PC-3 (cell line): Measurements from ENCODE around the gene FAM9C. TPM values are rescaled to one million over a fixed set of nuclear protein-coding genes. Genes with fewer than 3 reads are reported as not detected.

Source experiments
- ATAC-seq: fragments of 200-7000 bp; cut with Tn5 transposase; 2 replicates; pipeline ENCODE4 v1.9.1; 2020; ENCODE audit warnings: mild to moderate bottlenecking, moderate library complexity
- BruUV-seq: library from RNA; stranded (reverse); fragments of 400-500 nt; replicated peaks from 2 replicates; lab custom pipeline; 2021; lab: Mats Ljungman, UMichigan
- CTCF ChIA-PET: fragments of 300-600 bp; sonication (Branson Sonifier 250); formaldehyde crosslinking; loops from one replicate; lab custom pipeline; 2022; ENCODE audit warnings: antibody characterized with exemption; lab: Charles Lee
- POLR2A ChIA-PET: fragments of 300-600 bp; sonication (Branson Sonifier 250); formaldehyde crosslinking; loops from one replicate; lab custom pipeline; 2022; ENCODE audit warnings: antibody characterized with exemption; ENCODE audit not compliant: unreplicated experiment; lab: Charles Lee
- DNase-seq: peaks from one replicate; pipeline ENCODE4 v3.0.0-alpha.2; 2015
- H2AFZ ChIP-seq: fragments of 300-600 bp; sonication (generic); 2 replicates; pipeline ENCODE4 v1.6.0; 2016; ENCODE audit warnings: antibody characterized with exemption, low read length
- H3F3A ChIP-seq: fragments of 300-600 bp; sonication (generic); one replicate; pipeline ENCODE4 v1.6.0; 2017; ENCODE audit warnings: antibody characterized with exemption, low read length, control low read depth, mild to moderate bottlenecking; ENCODE audit not compliant: unreplicated experiment
- H3K27ac ChIP-seq: fragments of 300-600 bp; sonication (generic); 2 replicates; pipeline ENCODE4 v1.5.1; 2016; ENCODE audit warnings: mild to moderate bottlenecking, low read length
- H3K27me3 ChIP-seq: fragments of 300-600 bp; sonication (generic); 2 replicates; pipeline ENCODE4 v1.6.1; 2016; ENCODE audit warnings: low read length, mixed read lengths
- H3K36me3 ChIP-seq: fragments of 300-600 bp; sonication (generic); 2 replicates; pipeline ENCODE4 v1.6.1; 2016; ENCODE audit warnings: low read depth, mixed run types, low read length, mixed read lengths
- H3K4me1 ChIP-seq: fragments of 300-600 bp; sonication (generic); 2 replicates; pipeline ENCODE4 v1.5.1; 2016; ENCODE audit warnings: low read length; ENCODE audit not compliant: insufficient read depth
- H3K4me2 ChIP-seq: fragments of 300-600 bp; sonication (generic); 2 replicates; pipeline ENCODE4 v1.6.0; 2016; ENCODE audit warnings: low read length
- H3K4me3 ChIP-seq: fragments of 300-600 bp; sonication (generic); 2 replicates; pipeline ENCODE4 v1.5.1; 2016; ENCODE audit warnings: mild to moderate bottlenecking, low read length, mixed read lengths
- H3K79me2 ChIP-seq: fragments of 300-600 bp; sonication (generic); 2 replicates; pipeline ENCODE4 v1.6.1; 2017; ENCODE audit warnings: low read length, mixed read lengths
- H3K9ac ChIP-seq: fragments of 300-600 bp; sonication (generic); 2 replicates; pipeline ENCODE4 v1.6.0; 2016; ENCODE audit warnings: mild to moderate bottlenecking, low read length
- H3K9me2 ChIP-seq: fragments of 300-600 bp; sonication (generic); replicated peaks from 2 replicates; pipeline ENCODE4 v1.6.1; 2016; ENCODE audit warnings: mixed run types, low read length, mixed read lengths
- H3K9me3 ChIP-seq: fragments of 300-600 bp; sonication (generic); 2 replicates; pipeline ENCODE4 v1.6.1; 2016; ENCODE audit warnings: low read length, mixed read lengths
- H4K20me1 ChIP-seq: fragments of 300-600 bp; sonication (generic); 2 replicates; pipeline ENCODE4 v1.6.1; 2016; ENCODE audit warnings: low read length, mixed read lengths
- CTCF ChIP-seq: fragments of 300-600 bp; sonication (generic); conservative IDR thresholded peaks from 2 replicates; pipeline ENCODE4 v1.5.1; 2017; ENCODE audit warnings: antibody characterized with exemption, low read depth, mild to moderate bottlenecking, low read length
- EZH2 ChIP-seq: fragments of 300-600 bp; sonication (generic); IDR thresholded peaks from one replicate; pipeline ENCODE4 v1.6.1; 2017; ENCODE audit warnings: antibody characterized with exemption, mild to moderate bottlenecking, low read length; ENCODE audit not compliant: unreplicated experiment
- EZH2phosphoT487 ChIP-seq: fragments of 300-600 bp; sonication (generic); IDR thresholded peaks from 2 replicates; pipeline ENCODE4 v1.6.1; 2018; ENCODE audit warnings: mild to moderate bottlenecking, antibody characterized with exemption, low read length, borderline replicate concordance
- intact Hi-C: fragments of 100-400 bp; cut with micrococcal nuclease; formaldehyde crosslinking; loops from 2 replicates; pipeline ENCODE4 v1.9.0; 2023
- total RNA-seq: library from RNA; depleted of rRNA; stranded (reverse); fragments of >200 nt; gene quantifications from 2 replicates; pipeline ENCODE4 v1.2.3, GENCODE V29; 2014

The FAM9C gene
- total RNA-seq, 1 experiment from 2014 or later, result not detected

- no peaks in the 10 kb centered on the region for H3K79me2 ChIP-seq
- TF ChIP-seq EZH2phosphoT487 (no peak), CTCF (no peak), EZH2 (no peak)
- no peak overlapping the region for H3K4me3 ChIP-seq
- no peaks in the 10 kb centered on the region for H3F3A ChIP-seq
- H3K9me3 ChIP-seq, result no peaks in the 10 kb centered on the region
- ChIA-PET POLR2A (no interaction called here), CTCF (no interaction called here)
- DNase-seq (peak; percentile 30), ATAC-seq (no peak)
- no peak overlapping the region for H3K4me2 ChIP-seq
- no TSS peak for BruUV-seq
- H3K9me2 ChIP-seq, result no peaks in the 10 kb centered on the region
- peaks cover 63% of the 10 kb centered on the region for H3K4me1 ChIP-seq
- intact Hi-C loops, result loop anchor here (5.0 kb wide), 2 partner anchors 113 to 173 kb away; no protein-coding TSS in a partner anchor
- H2AFZ ChIP-seq, result no peak overlapping the region
- H3K27me3 ChIP-seq, result no peaks in the 10 kb centered on the region
- no peak overlapping the region for H3K9ac ChIP-seq
- H3K36me3 ChIP-seq, result no peaks in the 10 kb centered on the region
- no peaks in the 10 kb centered on the region for H4K20me1 ChIP-seq
- peak overlapping the region; percentile 97 for H3K27ac ChIP-seq
These were observed 35.1 kb downstream of the FAM9C start for GRCh38 chrX:13009273-13009672.

DNA sequence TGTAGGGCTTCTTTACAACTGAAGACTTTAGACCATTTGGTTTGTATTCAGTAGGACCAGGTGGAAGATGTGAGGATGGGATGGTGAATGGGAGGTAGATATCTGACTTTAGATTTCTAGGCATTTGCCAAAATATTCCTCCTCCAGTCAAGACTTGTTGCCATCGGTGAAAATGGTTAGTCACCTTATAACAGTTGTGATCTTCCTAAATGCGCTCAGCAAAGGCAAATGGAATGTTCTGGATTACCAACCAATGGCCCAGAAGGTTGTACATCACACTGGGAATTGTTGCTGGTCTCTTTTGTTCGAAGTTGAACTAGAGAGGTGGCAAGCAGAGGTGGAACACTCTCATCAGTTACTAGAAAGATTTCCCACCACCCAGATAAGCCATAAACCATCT, 35.6 kb downstream of the FAM9C start:
- H3K36me3 ChIP-seq, result no peaks in the 10 kb centered on the region
- ChIA-PET POLR2A (no interaction called here), CTCF (no interaction called here)
- DNase-seq (no peak), ATAC-seq (no peak)
- H3K27ac ChIP-seq, result peak overlapping the region; percentile 97
- H3K9me2 ChIP-seq, result no peaks in the 10 kb centered on the region
- H3K9ac ChIP-seq, result peak overlapping the region; percentile 77; the same call in 1 of the 2 replicates
- no peaks in the 10 kb centered on the region for H3K9me3 ChIP-seq
- no peak overlapping the region for H3K4me3 ChIP-seq
- H3K4me1 ChIP-seq, result peaks cover 63% of the 10 kb centered on the region
- H2AFZ ChIP-seq, result no peak overlapping the region
- no peaks in the 10 kb centered on the region for H4K20me1 ChIP-seq
- H3K79me2 ChIP-seq, result no peaks in the 10 kb centered on the region
- BruUV-seq, result no TSS peak
- intact Hi-C loops, result loop anchor here (5.0 kb wide), 2 partner anchors 113 to 173 kb away; no protein-coding TSS in a partner anchor
- no peaks in the 10 kb centered on the region for H3F3A ChIP-seq
- no peak for TF ChIP-seq CTCF
- TF ChIP-seq EZH2, result no peak
- TF ChIP-seq EZH2phosphoT487, result no peak
- H3K4me2 ChIP-seq, result no peak overlapping the region
- H3K27me3 ChIP-seq, result no peaks in the 10 kb centered on the region

GRCh38 chrX:13008189-13008533, 36.3 kb downstream of the FAM9C start:
- H3K4me1 ChIP-seq, result peaks cover 62% of the 10 kb centered on the region
- no peaks in the 10 kb centered on the region for H4K20me1 ChIP-seq
- BruUV-seq, result no TSS peak
- H3K79me2 ChIP-seq, result no peaks in the 10 kb centered on the region
- H3K36me3 ChIP-seq, result no peaks in the 10 kb centered on the region
- H3K4me3 ChIP-seq, result no peak overlapping the region
- peak; percentile 41 for ATAC-seq
- H3K27me3 ChIP-seq, result no peaks in the 10 kb centered on the region
- peak overlapping the region; percentile 77 for H3K9ac ChIP-seq
- ChIA-PET POLR2A (no interaction called here), CTCF (interaction anchor here (1.3 kb wide), 1 partner anchor 61 kb away, joined by 3 read pairs; no protein-coding TSS in a partner anchor)
- H3F3A ChIP-seq, result no peaks in the 10 kb centered on the region
- no peaks in the 10 kb centered on the region for H3K9me2 ChIP-seq
- H3K4me2 ChIP-seq, result peak overlapping the region; percentile 56
- no peaks in the 10 kb centered on the region for H3K9me3 ChIP-seq
- no peak for TF ChIP-seq EZH2phosphoT487
- H3K27ac ChIP-seq, result peak overlapping the region; percentile 97
- intact Hi-C loops, result loop anchor here (5.0 kb wide), 2 partner anchors 114 to 174 kb away; no protein-coding TSS in a partner anchor
- DNase-seq, result no peak
- no peak overlapping the region for H2AFZ ChIP-seq
